H1 (cell line): Measurements from ENCODE around the gene OR13C2.
"Not testable (repeated sequence)": the region's sequence is repeated elsewhere in the genome, so short reads cannot be mapped to it uniquely, and the experiment has no call there.

Source experiments
- BACH1 ChIP-seq: IDR thresholded peaks from 2 replicates; pipeline ENCODE4 v1.6.1; 2012; ENCODE audit warnings: low read length, improper control_type of control experiment
- BRCA1 ChIP-seq: IDR thresholded peaks from 2 replicates; pipeline ENCODE4 v1.6.1; 2012; ENCODE audit warnings: low read depth, low read length, improper control_type of control experiment
- CTCF ChIP-seq, 3 experiments: IDR thresholded peaks; 1 replicate in 2 of 3; 2 replicates in 1 of 3; pipeline versions ENCODE4 v1.5.1 to v1.6.1; 2011; ENCODE audit warnings: low read length in 3 of 3, mild to moderate bottlenecking in 3 of 3, inconsistent platforms in 2 of 3, low read depth in 1 of 3, moderate library complexity in 1 of 3; ENCODE audit not compliant: insufficient read depth in 1 of 3; ENCODE audit errors: control extremely low read depth in 1 of 3
- EP300 ChIP-seq, 2 experiments: IDR thresholded peaks; 1 replicate in 1 of 2; 2 replicates in 1 of 2; pipeline ENCODE4 v1.6.1; 2011 to 2012; ENCODE audit warnings: low read depth in 2 of 2, low read length in 2 of 2, mild to moderate bottlenecking in 2 of 2, borderline replicate concordance in 1 of 2, inconsistent platforms in 1 of 2, moderate library complexity in 1 of 2
- EZH2 ChIP-seq: fragments of 200-600 bp; sonication (generic); IDR thresholded peaks from 2 replicates; pipeline ENCODE4 v1.7.1; 2012; ENCODE audit warnings: low read depth, mild to moderate bottlenecking, moderate library complexity, low read length, inconsistent platforms; ENCODE audit not compliant: severe bottlenecking
- HDAC6 ChIP-seq: IDR thresholded peaks from one replicate; pipeline ENCODE4 v1.7.1; 2012; ENCODE audit warnings: low read depth, mild to moderate bottlenecking, inconsistent platforms, low read length, moderate library complexity
- JUND ChIP-seq: IDR thresholded peaks from 2 replicates; pipeline ENCODE4 v1.6.1; 2011; ENCODE audit warnings: mild to moderate bottlenecking, improper control_type of control experiment, low read length
- POLR2AphosphoS5 ChIP-seq: IDR thresholded peaks from 2 replicates; pipeline ENCODE4 v1.6.1; 2011; ENCODE audit warnings: low read depth, low read length
- RNF2 ChIP-seq: fragments of 200-900, 300-1000 bp; sonication (generic); IDR thresholded peaks from 2 replicates; pipeline ENCODE4 v1.7.1; 2016; ENCODE audit warnings: borderline replicate concordance, low read depth, mild to moderate bottlenecking, antibody characterized with exemption, low read length; ENCODE audit not compliant: poor library complexity, severe bottlenecking; ENCODE audit errors: missing control alignments
- SIN3A ChIP-seq, 2 experiments: IDR thresholded peaks in 1 of 2; conservative IDR thresholded peaks in 1 of 2; 2 replicates each; pipeline ENCODE4 v1.6.1; 2011 to 2012; ENCODE audit warnings: low read length in 2 of 2, improper control_type of control experiment in 1 of 2, low read depth in 1 of 2, mild to moderate bottlenecking in 1 of 2
- SIX5 ChIP-seq: IDR thresholded peaks from 2 replicates; pipeline ENCODE4 v1.6.1; 2011; ENCODE audit warnings: mild to moderate bottlenecking, low read depth, low read length
- TCF12 ChIP-seq: IDR thresholded peaks from 2 replicates; pipeline ENCODE4 v1.6.1; 2011; ENCODE audit warnings: low read depth, mild to moderate bottlenecking, low read length
- TEAD4 ChIP-seq: IDR thresholded peaks from 2 replicates; pipeline ENCODE4 v1.6.1; 2012; ENCODE audit warnings: low read depth, low read length, inconsistent platforms, mixed read lengths
- TF ChIP-seq, protein P1 (sequence below): IDR thresholded peaks from 2 replicates; pipeline ENCODE4 v1.6.1; 2011; ENCODE audit warnings: low read length, improper control_type of control experiment

- TF ChIP-seq EP300 (IDR thresholded peaks at IDR 0.05; ENCODE audit: borderline replicate concordance in 1 of 2, low read depth in 2 of 2, low read length in 2 of 2); BACH1; TEAD4; RNF2; SIX5; CTCF (IDR thresholded peaks at IDR 0.05; ENCODE audit: control extremely low read depth in 1 of 3, insufficient read depth in 1 of 3, low read depth in 1 of 3, low read length in 3 of 3); BRCA1; SIN3A (conservative IDR thresholded peaks at IDR 0.05 in 1 of 2, IDR thresholded peaks at IDR 0.05 in 1 of 2; ENCODE audit: low read depth in 1 of 2, low read length in 2 of 2); TCF12; JUND; HDAC6; EZH2; POLR2AphosphoS5: not testable (repeated sequence)
- TF ChIP-seq, protein P1, sequence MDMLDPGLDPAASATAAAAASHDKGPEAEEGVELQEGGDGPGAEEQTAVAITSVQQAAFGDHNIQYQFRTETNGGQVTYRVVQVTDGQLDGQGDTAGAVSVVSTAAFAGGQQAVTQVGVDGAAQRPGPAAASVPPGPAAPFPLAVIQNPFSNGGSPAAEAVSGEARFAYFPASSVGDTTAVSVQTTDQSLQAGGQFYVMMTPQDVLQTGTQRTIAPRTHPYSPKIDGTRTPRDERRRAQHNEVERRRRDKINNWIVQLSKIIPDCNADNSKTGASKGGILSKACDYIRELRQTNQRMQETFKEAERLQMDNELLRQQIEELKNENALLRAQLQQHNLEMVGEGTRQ: not testable (repeated sequence)
Observed at GRCh38 chr9:104598749-104599148, 6.7 kb downstream of the OR13C2 start.
